GM19043 (cell line): ENCODE data around the gene MAP3K5.
A peak's percentile ranks its signal among the peaks of the same experiment; 100 is the strongest.
"Not testable (repeated sequence)": the region's sequence is repeated elsewhere in the genome, so short reads cannot be mapped to it uniquely, and the experiment has no call there.

Experiments
- ATAC-seq: cut with Tn5 transposase; IDR thresholded peaks from one replicate; pipeline ENCODE4 v1.9.1; 2021; ENCODE audit warnings: low read depth; ENCODE audit not compliant: unreplicated experiment

The MAP3K5 gene

DNA sequence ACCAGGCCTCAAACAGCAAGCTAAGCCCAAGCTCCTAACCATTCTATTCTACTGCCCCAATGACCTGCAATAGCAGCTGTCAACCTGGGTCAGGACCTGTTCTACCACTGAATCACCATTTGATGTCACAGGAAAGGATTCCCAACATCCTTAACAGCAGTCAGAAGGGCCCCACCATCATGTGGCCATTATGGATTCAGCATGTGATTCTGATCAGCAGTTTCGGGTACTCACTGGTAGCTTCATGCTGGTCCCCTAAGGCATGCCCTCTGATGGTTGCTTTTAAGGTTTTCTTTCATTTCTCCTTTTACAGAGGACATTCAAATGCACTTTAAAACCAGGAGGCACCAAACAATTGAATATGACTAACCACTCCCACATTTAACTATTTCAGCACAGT, 204.8 kb downstream of the MAP3K5 start:
- no peak for ATAC-seq

- no peak for ATAC-seq
Measured at GRCh38 chr6:136586295-136586694, 206.0 kb downstream of the MAP3K5 start.

DNA sequence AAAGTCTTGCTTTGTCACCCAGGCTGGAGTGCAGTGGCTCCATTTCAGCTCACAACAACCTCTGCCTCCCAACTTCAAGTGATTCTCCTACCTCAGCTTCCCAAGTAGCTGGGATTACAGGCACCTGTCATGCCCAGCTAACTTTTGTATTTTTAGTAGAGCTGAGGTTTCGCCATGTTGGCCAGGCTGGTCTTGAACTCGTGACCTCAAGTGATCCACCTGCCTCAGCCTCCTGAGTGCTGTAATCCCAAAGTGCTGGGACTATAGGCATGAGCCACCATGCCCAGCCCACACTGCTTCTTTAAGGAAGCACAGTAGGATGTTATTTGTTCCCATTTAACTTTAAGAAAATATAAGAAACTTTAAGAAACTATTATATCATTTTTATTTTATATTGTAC, 206.8 kb downstream of the MAP3K5 start:
- ATAC-seq = not testable (repeated sequence)

- ATAC-seq = not testable (repeated sequence)
Measured at GRCh38 chr6:136584290-136584689, 208.0 kb downstream of the MAP3K5 start.

DNA sequence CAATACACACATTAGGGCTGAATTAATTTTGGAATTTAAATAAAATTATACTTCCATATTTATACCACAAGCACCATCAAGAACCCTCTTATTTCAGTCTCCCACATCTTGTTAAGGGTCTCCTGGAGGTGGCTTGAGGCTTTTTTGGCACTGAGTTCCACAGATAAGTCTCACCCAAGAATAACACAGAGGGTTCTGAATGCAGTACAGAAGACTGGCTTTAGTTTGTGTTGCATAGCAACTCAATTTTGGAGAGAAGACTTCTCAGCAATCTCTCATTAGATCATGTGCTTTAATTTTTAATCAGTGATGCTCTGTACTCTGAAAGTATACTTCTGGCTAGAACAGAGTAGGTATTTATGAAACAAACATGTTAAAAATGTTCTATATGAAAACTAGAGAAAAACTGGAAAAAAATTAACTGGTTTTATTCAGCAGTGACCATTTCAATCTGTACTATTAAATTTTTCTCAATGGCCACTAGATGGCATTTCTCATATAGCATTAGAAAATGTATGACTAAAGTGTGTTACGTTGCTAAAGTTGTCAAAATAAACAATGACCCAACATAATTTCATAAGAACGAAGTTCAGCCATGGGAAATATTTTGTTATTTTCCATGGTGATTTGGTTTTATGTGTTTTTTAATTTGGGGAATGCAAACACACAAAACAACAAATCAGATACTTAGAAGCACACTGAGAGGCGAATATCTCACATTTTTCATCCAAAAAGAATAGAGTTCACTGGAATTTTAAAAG, 209.4 kb downstream of the MAP3K5 start:
- ATAC-seq = no peak

DNA sequence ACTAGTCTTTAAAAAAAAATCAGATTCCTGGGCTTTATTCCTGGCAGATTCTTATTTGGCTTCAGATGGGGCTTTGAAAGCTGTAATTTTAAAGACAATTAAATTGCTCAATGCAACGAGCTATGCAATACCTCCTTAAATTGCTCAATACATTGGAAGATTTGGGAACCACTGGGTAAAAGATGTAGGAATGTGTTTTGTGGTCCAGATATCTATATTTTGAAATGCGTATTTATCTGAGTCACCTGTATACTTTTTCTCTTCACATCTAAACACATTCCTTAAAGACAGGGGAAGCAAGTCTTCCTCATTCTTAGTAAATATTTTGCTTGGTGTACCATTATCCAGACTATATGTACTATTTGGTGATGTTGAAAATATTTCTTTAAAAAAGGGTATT, 212.5 kb downstream of the MAP3K5 start:
- no peak for ATAC-seq

GRCh38 chr6:136576821-136577220, 215.5 kb downstream of the MAP3K5 start:
- ATAC-seq = no peak

DNA sequence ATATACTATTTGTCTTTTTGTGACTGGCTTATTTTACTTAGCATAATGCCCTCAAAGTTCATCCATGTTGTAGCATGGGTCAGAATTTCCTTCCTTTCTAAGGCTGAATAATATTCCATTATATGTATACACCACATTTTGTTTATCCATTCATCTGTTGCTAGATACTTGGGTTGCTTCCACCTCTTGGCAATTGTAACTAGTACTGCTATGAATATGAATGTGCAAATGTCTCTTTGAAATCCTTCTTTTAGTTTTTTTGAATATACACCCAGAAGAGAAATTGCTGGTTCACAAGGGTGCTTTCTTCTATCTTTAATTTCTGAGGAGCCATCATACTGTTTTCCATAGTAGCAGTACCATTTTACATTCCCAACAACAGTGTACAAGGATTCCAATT, 220.8 kb downstream of the MAP3K5 start:
- no peak for ATAC-seq

GRCh38 chr6:136571065-136571464, 221.2 kb downstream of the MAP3K5 start:
- ATAC-seq = no peak

DNA sequence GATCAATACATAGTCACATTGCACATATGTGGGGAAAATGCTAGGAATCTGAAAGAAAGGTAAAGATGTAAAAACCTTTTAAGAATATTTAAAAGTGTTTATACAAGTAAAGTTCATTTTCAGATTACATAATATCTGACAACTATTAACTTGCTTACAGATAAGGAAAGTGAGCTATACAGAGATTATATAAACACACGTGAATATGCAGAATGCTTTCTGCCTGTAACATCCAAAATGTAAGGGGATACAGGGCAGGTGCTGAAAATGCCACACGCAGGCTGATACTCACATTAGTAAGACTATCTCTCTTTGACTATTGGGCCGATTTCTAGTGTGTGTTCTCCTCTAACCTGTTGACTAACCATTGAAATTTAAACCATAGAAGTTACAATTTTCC, 224.1 kb downstream of the MAP3K5 start:
- ATAC-seq = no peak

DNA sequence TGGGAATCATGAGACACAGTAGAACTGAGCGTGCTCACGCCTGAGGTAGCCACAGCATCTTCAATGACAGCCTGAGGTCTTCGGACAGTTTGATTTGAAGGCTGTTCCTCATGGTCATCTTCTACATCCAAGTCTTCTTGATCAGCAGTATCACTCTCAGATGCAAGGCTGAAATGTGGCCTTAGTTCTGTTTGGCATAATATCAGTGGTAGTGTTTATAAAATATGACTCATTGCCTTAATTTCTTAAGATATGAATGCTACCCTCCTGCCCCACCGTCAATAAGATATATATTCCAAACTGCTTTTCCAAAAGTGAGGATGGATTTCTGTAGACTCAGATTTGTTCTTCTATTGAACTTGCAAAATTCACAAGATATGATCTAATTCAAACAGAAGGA, 224.6 kb downstream of the MAP3K5 start:
- ATAC-seq = no peak

GRCh38 chr6:136566851-136567250, 225.4 kb downstream of the MAP3K5 start:
- ATAC-seq = no peak

- ATAC-seq = no peak
Measured at GRCh38 chr6:136566007-136566487, 226.2 kb downstream of the MAP3K5 start.

GRCh38 chr6:136564180-136564579, 228.1 kb downstream of the MAP3K5 start:
- no peak for ATAC-seq

DNA sequence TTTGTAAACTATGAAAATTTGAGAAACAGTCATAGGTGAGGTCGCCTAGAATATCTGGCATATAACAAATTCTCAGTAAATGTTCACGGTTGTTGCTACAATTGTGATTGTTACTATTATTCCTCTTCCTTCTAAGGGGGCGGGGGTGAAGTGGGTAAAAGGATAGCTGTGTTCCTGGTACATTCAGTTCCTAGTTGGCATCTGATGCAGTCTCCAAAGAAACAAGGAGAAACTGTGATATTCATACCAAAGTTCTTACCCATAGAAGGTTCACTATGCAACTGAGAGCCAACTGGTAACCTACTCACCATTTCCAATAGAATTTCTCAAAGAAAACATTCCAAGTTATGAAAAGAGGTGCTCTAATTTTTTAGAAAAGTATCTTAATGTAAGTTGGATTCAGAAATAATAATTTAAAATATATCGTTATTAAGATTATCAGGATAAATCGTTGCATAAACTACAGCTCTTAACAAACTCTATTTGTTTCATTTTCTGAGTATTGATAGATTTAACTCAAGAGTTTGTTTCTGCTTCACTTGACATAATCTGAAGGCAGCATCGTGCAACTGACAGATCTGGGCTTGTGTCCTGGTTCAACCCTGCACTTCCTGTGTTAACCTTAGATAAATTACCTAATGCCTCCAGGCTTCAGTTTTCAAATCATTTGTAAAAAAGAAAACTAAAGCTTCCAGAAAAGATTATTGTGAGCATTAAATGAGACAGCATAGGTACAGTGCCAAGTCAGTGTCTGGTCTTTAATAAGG, 228.7 kb downstream of the MAP3K5 start:
- ATAC-seq = no peak

- no peak for ATAC-seq
Measured at GRCh38 chr6:136562211-136562610, 230.1 kb downstream of the MAP3K5 start.

GRCh38 chr6:136553166-136553787, 239.0 kb downstream of the MAP3K5 start:
- ATAC-seq = no peak

DNA sequence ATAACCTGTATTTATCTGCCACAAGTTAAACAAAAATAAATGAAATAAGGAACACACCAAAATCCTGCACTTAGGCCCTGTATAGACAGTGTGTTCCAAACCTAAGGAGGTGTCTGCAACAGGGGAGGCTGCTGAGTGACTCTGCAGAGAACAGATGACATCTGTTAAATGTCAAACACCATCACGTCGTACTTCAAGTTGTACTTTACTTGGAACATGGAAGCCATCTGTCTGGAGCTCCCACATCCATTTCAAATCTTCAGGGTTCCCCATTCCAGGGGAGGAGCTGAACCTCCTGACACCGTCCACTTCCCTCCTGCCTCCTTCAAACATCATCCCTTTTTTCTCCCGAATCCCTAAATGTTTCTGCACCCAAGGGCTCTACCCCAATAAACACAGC, 240.2 kb downstream of the MAP3K5 start:
- no peak for ATAC-seq

DNA sequence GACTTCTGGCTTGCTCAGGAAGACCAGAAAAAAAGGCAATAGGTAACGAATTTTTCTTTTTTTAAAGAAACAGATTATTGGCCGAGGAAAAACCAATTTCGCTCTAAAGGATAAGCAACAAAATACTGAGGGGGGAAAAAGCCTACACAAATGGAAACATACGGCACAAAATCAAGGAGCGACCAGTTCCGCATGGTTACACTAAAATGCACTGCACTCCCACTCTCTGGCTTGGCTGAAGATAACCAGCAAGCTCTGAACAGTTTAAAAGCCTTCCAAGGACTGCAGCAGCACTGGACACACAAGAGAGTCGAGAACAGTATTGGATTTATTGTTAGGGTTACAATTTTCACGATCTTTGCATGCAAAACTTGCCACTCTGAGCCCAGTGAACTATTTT, 241.2 kb downstream of the MAP3K5 start:
- ATAC-seq = no peak

GRCh38 chr6:136550330-136551071, 241.8 kb downstream of the MAP3K5 start, which contains the start of gene MAP7:
Gene MAP7, minus strand, starts transcription at chr6:136550422. Its CDS starts 14 bp downstream, at chr6:136550408.
- ATAC-seq = peak; percentile 54

GRCh38 chr6:136550045-136550329, 242.3 kb downstream of the MAP3K5 start:
- peak; percentile 44 for ATAC-seq
